AG04450 (cell line): Measurements from ENCODE around the gene TMEM138. TPM values are rescaled to one million over a fixed set of nuclear protein-coding genes. Genes with fewer than 3 reads are reported as not detected.

Experiments used
- CTCF ChIA-PET: fragments of 300-600, 350-600 bp; formaldehyde crosslinking; extraction: SDS; loops from one replicate; lab custom pipeline; 2022; ENCODE audit warnings: antibody characterized with exemption, inconsistent platforms; lab: Charles Lee
- POLR2A ChIA-PET: fragments of 350-600 bp; formaldehyde crosslinking; extraction: SDS; loops from one replicate; lab custom pipeline; 2021; ENCODE audit warnings: antibody characterized with exemption, inconsistent platforms; lab: Yijun Ruan, JAX
- DNase-seq: peaks from one replicate; pipeline ENCODE4 v3.0.0-alpha.2; 2011; ENCODE audit warnings: low read depth, low spot score
- H3K27ac ChIP-seq: one replicate; pipeline ENCODE4 v1.5.1; 2012; ENCODE audit warnings: low read depth, low read length, control low read depth
- H3K27me3 ChIP-seq: one replicate; pipeline ENCODE4 v1.6.0; 2012; ENCODE audit warnings: low read length; ENCODE audit not compliant: control insufficient read depth, insufficient read depth
- H3K4me3 ChIP-seq: 2 replicates; pipeline ENCODE4 v1.5.1; 2011; ENCODE audit warnings: mild to moderate bottlenecking, low read depth, low read length, control low read depth
- H3K9me3 ChIP-seq: 2 replicates; pipeline ENCODE4 v1.5.1; 2012; ENCODE audit warnings: low read length; ENCODE audit not compliant: control insufficient read depth, insufficient read depth
- polyA plus RNA-seq: library from polyadenylated mRNA; depleted of rRNA; stranded (reverse); fragments of >200 nt; gene quantifications from 2 replicates; pipeline ENCODE4 v1.2.3, GENCODE V29; 2011
- TF ChIP-seq, protein P1 (sequence below): IDR thresholded peaks from 2 replicates; pipeline ENCODE4 v1.5.1; 2011; ENCODE audit warnings: low read depth, low read length, control low read depth, inconsistent platforms

TMEM138 gene
- polyA plus RNA-seq, 1 experiment, result 79.2 TPM

DNA sequence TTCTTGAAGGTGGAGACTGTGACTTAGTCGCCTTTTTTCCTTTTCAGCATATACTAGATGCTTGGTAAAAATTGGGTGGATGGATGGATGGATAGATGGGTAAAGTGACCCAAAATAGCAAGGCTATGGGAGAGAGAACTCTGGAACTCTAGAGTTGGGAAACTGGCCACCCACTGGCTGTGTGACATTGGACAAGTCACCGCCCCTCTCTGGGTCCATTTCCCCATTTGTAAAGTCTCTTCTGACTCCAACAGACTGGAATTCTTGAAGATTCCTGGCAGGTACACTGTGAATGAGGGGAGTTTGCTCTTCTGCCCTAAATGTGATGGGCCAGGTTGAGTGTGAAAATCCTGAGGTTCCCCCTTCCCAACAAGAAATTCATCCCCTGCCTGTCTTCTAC, 21.2 kb upstream of the TMEM138 start:
- no peak for DNase-seq
- TF ChIP-seq, protein P1, sequence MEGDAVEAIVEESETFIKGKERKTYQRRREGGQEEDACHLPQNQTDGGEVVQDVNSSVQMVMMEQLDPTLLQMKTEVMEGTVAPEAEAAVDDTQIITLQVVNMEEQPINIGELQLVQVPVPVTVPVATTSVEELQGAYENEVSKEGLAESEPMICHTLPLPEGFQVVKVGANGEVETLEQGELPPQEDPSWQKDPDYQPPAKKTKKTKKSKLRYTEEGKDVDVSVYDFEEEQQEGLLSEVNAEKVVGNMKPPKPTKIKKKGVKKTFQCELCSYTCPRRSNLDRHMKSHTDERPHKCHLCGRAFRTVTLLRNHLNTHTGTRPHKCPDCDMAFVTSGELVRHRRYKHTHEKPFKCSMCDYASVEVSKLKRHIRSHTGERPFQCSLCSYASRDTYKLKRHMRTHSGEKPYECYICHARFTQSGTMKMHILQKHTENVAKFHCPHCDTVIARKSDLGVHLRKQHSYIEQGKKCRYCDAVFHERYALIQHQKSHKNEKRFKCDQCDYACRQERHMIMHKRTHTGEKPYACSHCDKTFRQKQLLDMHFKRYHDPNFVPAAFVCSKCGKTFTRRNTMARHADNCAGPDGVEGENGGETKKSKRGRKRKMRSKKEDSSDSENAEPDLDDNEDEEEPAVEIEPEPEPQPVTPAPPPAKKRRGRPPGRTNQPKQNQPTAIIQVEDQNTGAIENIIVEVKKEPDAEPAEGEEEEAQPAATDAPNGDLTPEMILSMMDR, result no peak
- POLR2A ChIA-PET, result no interaction called here

DNA sequence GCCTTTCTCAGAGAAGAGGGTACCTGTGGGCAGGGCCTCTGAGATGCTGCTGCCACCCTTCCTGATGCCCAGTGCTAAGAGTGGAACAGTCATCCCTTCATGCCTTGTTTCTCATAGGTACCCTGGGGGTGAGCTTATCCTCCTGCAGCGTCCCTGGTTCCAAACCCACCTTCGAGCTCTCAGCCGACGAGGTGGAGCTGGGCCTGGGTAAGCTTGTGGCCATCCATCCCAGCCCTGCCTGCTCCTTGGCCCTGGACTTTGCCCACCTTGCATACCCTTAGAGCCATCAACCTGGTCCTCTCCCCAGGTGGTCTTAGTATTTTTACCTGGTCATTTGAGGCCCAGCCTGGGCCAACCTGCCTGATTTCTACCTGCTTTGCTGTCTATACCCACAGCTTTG, 20.5 kb upstream of the TMEM138 start:
- ChIA-PET POLR2A (interaction anchor here (1.1 kb wide), 1 partner anchor 10 kb away, joined by 3 read pairs; no protein-coding TSS in a partner anchor), CTCF (interaction anchor here (10.2 kb wide), 1 partner anchor 42 kb away, joined by 519 read pairs; no protein-coding TSS in a partner anchor)
- TF ChIP-seq, protein P1, result no peak
- no peaks in the 10 kb centered on the region for H3K9me3 ChIP-seq
- no peak overlapping the region for H3K27ac ChIP-seq
- no peak overlapping the region for H3K4me3 ChIP-seq
- H3K27me3 ChIP-seq, result no peaks in the 10 kb centered on the region
- DNase-seq, result no peak

More for the DNA sequence above, 21.2 kb upstream of the TMEM138 start:
- H3K27me3 ChIP-seq, result no peaks in the 10 kb centered on the region
- no peaks in the 10 kb centered on the region for H3K9me3 ChIP-seq
- no peak overlapping the region for H3K27ac ChIP-seq
- CTCF ChIA-PET, result interaction anchor here (10.2 kb wide), 1 partner anchor 43 kb away, joined by 519 read pairs; no protein-coding TSS in a partner anchor
- H3K4me3 ChIP-seq, result no peak overlapping the region

DNA sequence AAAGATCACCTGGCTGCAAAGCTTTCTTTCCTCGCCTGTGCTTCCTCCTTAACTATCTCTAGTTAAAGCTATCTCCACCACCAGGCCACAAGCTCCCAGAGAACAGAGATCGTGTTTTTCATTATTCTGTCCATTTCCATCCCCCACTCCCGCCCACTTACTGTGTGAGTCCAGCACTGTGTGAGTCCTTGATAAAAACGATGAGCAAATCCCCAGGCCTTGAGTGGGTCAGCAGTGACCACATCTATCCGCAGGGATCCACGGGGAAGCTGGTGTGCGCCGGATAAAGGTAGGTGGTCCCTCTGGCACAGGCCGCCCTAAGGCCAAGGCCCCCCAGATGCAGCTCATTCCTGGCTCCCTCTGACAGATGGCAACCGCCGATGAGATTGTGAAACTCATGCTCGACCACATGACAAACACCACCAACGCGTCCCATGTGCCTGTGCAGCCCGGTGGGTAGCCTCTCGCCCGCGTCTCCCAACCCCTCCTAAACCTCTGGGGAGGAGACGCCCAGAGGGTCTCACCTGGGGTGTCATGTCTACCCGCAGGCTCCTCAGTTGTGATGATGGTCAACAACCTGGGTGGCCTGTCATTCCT, 19.9 kb upstream of the TMEM138 start:
- CTCF ChIA-PET, result interaction anchor here (10.2 kb wide), 1 partner anchor 41 kb away, joined by 519 read pairs; no protein-coding TSS in a partner anchor
- no peaks in the 10 kb centered on the region for H3K27me3 ChIP-seq
- no peak overlapping the region for H3K4me3 ChIP-seq
- POLR2A ChIA-PET, result interaction anchor here (1.1 kb wide), 1 partner anchor 10 kb away, joined by 3 read pairs; no protein-coding TSS in a partner anchor
- DNase-seq, result no peak
- no peak overlapping the region for H3K27ac ChIP-seq
- no peaks in the 10 kb centered on the region for H3K9me3 ChIP-seq
- TF ChIP-seq, protein P1, result no peak

DNA sequence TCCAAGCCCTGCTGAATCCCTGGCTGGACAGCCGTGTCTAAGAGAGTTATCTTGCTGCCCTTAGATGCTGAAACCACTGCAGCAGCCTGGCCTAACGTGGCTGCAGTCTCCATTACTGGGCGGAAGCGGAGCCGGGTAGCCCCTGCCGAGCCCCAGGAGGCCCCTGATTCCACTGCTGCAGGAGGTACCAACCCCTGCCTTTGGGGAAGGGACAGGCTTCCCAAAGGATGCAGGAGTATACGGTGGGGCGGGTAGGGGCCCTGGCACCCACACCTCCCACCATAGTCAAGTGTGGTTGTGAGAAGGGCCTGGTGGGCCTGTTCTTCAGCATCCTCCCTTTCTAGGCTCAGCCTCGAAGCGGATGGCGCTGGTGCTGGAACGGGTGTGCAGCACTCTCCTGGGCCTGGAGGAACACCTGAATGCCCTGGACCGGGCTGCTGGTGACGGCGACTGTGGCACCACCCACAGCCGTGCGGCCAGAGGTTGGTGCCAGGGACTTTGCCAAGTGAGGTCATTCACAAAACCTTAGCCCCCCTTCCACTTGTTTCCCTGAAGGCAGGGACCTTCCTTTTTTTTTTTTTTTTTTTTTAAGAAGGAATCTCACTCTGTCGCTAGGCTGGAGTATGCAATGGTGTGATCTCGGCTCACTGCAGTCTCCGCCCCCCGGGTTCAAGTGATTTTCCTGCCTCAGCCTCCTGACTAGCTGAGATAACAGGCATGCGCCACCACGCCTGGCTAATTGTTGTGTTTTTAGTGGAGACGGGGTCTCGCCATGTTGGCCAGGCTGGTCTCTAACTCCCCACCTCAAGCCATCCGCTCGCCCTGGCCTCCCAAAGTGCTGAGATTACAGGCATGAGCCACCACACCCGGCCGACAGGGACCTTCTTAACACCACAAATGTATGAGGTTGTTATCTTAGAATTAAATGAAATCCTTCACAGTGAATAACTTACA, 18.1 kb upstream of the TMEM138 start:
- TF ChIP-seq, protein P1, result no peak
- ChIA-PET CTCF (interaction anchor here (2.8 kb wide), 1 partner anchor 8 kb away, joined by 14 read pairs; no protein-coding TSS in a partner anchor), POLR2A (interaction anchor here (0.7 kb wide), 1 partner anchor 237 kb away, joined by 6 read pairs; no protein-coding TSS in a partner anchor)
- Histone ChIP-seq H3K27me3 (no peaks in the 10 kb centered on the region), H3K27ac (no peak overlapping the region), H3K4me3 (no peak overlapping the region), H3K9me3 (no peaks in the 10 kb centered on the region)
- no peak for DNase-seq
